LoVo (cell line): ENCODE measurements around the gene CBL.

Experiments
- DNase-seq: peaks from one replicate; pipeline ENCODE4 v3.0.0-alpha.2; 2016; ENCODE audit warnings: low spot score

Gene CBL

GRCh38 chr11:119310682-119311052, 104.5 kb downstream of the CBL start:
- no peak for DNase-seq

GRCh38 chr11:119314726-119315125, 108.6 kb downstream of the CBL start:
- DNase-seq: no peak

GRCh38 chr11:119315131-119316015, 109.2 kb downstream of the CBL start:
- no peak for DNase-seq

DNA sequence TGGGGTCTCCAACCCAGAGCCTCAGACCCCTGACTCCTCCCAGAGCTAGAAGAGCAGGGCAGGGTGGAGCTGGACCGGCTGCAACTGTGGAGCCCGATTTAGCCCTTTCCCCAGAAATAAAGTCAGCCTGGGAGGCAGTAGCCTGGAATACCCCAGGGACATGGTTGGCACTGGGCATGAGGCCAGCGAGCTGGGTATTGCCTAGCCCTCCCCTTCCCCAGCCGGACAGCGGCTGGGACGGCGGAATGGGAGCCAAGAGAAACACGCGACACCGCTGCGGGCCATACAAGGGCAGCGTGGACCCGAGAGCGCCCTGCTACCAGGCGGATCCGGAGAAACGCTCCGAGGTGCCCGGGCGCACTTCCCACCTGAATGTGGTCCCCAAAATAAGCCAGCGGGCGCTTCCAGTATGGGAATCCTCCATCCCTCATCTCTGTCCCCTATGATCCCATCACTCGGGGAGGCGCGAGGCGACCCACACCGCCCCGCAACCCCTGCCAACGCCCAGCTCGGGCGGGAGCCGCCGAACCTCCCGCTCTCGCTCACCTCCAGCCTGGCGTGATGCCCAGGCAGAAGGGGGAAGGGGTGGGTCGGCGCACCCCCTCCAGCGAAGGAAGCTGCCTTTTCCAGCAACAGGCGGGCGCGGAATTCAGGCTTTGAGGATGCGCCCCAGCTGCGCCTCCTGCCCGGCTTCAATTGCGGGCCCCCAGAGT, 110.0 kb downstream of the CBL start:
- no peak for DNase-seq

DNA sequence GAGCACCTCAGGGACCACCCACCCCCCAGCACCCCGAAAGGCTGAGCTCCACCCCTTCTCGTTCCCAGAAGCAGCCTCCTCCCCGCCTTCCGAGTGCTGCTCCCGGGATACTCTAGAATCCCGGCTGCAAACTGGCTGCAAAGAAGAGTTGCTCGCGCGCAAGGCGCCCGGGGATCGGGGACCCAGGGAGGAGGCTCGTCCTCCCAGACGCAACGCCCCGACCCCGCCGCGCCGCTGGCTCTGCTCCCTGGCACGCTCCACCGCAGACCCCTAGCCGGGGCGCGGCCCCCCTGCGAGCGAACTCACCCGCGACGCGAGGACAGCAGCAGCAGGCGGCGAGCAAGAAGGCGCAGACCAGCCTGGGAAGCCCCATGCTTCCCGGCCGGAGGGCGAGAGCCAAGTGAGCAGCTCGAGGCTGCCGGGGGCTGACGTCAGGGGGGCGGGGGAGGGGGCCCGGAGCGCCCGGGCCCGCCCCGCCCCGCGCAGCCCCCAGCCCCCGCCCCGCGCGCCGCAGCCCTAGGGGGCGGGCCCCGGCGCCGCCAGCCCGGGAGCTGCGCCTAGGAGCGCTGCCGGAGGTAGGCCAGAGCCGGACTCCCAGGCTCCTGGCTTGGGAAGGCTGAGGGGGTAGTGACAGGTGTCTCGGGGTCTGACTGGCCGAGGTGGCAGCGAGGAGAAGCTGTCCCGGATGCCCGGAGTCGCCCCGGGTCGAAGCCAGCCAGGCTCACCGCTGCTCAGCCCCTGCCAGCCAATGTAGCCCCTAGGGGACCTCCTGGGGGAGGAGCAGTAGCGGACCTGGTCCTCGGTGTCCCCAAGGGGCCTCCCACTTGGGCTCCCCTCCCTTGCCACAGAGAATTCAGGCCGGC, 110.8 kb downstream of the CBL start, which contains the start of gene MCAM:
TSS of gene MCAM (minus strand) at position 402 of the 863 bp plus-strand sequence. CDS start at position 373, 29 bp downstream.
- DNase-seq: no peak

DNA sequence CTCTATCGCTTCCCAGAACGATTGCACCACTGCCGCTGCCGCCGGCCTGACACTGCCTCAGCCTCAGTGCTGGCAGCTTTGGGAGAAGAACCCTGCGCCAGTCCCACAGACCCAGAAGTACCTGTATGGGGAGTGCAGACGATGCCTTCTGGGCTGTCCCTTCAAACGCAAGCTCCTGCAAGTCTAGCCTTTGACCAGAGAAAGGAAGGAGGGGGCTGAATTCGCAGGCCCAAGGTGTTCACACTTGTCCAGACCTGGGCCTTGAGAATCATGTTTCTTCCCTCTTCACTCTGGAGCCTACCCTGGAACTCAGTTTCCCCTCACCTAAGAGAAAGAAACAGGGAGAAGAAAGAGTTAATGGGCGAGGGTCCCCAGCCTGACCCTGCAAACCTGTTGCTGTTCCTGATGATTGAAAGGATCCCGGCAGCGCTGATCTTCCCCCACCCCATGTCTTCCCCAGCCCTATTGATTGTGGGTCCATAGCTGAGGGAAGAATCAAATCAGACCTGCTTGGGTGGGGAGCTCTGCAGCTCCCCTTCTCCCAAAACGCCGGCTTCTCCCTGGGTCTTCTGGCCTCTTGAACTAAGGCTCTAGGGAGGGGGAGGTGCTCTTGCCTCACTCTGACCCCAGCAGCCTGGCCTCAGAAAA, 111.6 kb downstream of the CBL start:
- no peak for DNase-seq

DNA sequence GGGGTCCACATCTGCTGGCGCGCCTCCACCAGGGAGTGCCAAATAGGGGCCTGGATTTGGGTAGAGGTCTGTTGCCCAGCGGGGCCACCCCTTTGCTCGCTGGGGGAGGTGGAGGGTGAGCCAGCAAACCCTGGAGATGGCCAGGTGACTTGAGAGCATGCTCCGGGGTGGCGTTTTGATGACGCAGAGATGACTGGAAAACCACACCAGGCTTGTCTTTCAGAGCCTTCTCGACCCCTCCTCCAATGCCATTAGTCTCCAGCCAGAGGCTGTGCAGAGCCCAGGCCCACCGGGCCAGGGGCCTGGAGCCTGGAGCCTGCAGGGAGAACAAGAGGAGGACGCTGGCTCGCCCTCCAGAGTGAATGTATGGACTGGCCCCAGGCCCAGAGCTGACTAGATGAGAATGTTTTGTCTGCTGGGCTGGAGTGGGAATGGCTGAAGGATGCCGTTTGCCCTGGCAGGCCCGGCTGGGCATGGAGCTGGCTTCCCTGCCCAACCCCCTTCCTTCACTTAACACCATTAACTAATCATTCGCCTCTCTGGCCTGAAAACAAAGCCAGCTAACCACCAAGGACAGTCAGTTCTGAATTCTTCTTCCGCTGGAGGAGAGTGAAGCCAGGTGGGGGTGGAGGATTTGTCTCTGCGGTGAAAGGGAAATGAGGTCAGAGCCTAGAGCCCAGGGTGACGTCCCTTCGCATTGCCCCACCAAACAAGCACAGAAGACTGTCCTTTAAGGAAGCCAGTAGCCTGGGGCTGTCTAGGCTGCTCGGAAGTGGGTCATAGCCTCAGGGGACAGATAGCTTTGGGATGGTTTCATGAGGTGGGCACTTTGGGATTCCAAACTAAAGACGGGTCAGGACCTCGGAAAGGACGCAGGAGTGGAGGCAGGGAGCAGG, 112.3 kb downstream of the CBL start:
- no peak for DNase-seq

GRCh38 chr11:119319136-119319699, 113.1 kb downstream of the CBL start:
- DNase-seq: no peak

GRCh38 chr11:119319700-119320239, 113.6 kb downstream of the CBL start:
- no peak for DNase-seq

- DNase-seq: no peak
These were observed 114.2 kb downstream of the CBL start for GRCh38 chr11:119320240-119320775.

DNA sequence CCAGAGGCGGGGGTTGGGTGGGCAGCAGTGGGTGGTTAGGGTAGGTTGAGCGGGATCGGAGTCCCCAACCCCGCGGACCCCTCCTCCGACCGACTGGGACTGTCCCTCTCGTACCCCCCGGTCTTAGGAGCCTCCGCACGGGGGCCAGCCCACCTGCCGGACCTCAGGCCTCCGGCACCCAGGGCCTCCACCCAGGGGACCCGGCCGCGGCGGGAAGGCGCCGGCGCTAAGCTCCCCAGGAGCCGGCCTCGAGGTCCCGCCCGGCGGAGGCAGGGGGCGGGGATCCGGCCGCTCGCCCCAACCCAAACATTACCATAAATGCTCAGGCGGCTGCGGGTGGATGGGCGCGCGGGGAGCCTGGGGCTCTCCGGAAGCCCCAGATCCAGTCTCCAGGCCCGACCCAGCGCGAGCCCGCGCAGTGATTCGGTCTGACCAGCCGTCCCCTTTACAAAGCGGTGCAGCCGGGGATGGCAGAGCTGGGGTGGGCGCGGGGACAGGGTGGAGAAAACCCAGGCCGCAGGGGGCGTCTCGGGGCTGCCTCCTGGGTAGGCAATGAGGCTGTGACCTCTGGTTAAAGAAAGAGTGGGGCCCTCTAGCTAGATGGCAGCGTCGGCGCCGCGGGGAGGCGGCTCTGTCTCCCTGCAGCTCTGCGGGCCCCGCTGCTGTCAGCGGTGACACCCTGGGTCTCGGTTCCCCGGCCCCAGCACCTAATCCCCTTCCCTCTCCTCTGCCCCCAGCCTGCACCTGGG, 114.8 kb downstream of the CBL start:
- no peak for DNase-seq

GRCh38 chr11:119322360-119322739, 116.2 kb downstream of the CBL start:
- DNase-seq: no peak

- DNase-seq: no peak
These were observed 116.9 kb downstream of the CBL start for GRCh38 chr11:119322921-119323531.

- DNase-seq: peak; percentile 55
These were observed 117.4 kb downstream of the CBL start for GRCh38 chr11:119323532-119324033.

DNA sequence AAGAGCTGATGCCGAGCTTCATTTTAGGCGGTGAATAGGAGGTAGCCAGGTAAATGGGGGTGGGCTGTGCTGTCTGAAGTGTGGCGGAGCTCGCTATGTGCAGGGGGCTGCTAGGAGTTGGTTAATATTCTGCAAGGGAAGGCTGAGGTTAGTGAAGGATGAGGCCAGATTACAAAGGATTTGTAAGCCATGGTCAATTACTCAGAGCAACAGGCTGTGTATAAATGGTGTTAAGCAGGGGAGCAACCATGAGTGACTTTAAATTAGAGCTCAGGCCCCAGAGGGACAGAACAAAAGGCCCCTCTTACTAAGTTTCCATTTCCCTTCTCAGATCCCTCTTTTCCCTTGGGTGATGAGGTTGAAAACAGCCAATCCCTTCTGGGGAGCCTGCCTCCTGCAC, 118.0 kb downstream of the CBL start:
- DNase-seq: no peak

- no peak for DNase-seq
These were observed 123.2 kb downstream of the CBL start for GRCh38 chr11:119329320-119329719.

- no peak for DNase-seq
These were observed 124.1 kb downstream of the CBL start for GRCh38 chr11:119330237-119330636.

- DNase-seq: no peak
These were observed 126.1 kb downstream of the CBL start for GRCh38 chr11:119332111-119332765.
